GM19468 (cell line): Measurements from ENCODE around the gene LHFPL6.

ENCODE experiments used
- ATAC-seq: cut with Tn5 transposase; IDR thresholded peaks from one replicate; pipeline ENCODE4 v1.9.1; 2021; ENCODE audit warnings: mild to moderate bottlenecking, moderate library complexity, moderate number of reproducible peaks; ENCODE audit not compliant: unreplicated experiment; ENCODE audit errors: extremely low read depth

Gene LHFPL6

DNA sequence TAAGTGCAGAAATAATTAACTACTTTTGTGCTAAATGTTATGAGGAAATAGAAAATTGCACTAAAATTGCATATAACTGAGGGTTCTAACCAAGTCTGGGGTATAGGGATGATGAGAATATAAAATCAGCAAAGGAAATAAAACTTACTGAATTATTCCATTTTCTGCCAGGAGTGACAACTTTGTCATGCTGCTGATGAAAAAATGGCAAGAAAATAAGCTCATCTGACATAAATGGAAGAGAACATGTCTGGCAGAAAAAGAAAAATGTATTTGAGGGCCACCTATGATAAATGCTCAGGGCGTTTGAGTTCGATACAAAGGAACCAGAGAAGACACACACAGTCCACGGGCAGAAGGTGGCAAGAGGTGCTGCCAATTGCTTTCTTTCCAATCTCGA is 78.2 kb downstream of the LHFPL6 start:
- no peak for ATAC-seq

DNA sequence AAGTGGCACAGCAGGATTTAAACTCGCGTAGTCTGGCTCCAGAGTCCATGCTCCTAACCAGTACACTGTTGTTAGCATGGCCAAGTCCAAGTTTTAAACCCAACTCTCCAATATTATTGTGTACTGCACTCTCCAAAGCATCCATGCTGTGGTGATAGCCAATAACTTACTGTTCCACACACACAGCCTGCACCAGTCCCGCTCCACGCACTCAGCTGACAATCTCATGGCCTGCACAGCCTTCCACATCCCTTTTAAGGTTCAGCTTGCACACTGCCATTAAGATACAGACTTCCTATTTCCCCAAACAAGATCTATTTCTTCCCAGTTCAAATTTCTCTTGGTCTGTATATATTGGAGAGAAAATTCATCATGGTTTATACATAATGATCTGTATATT is 80.7 kb downstream of the LHFPL6 start:
- no peak for ATAC-seq

- ATAC-seq = no peak
Measured at GRCh38 chr13:39521701-39522100, 81.3 kb downstream of the LHFPL6 start.

DNA sequence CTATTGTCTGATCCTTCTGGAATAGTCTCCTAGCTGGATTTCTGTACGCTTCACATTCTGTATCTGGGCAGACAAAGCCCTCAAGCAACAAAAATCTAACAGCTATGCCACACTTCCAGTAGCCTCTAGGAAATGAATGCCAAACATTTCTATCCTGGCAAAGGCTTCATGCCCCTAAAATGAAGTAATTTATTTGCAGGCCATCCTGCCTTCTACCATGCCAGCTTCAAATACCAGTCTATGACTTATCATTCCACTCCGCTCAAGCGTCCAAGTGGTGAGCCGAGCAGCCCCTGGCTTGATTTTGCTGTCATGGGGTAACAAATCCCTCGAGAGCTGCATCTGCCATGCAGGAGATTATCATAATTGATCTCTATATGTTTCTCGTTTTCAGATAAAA is 86.9 kb downstream of the LHFPL6 start:
- ATAC-seq = no peak

- no peak for ATAC-seq
Measured at GRCh38 chr13:39515224-39515714, 87.7 kb downstream of the LHFPL6 start.

DNA sequence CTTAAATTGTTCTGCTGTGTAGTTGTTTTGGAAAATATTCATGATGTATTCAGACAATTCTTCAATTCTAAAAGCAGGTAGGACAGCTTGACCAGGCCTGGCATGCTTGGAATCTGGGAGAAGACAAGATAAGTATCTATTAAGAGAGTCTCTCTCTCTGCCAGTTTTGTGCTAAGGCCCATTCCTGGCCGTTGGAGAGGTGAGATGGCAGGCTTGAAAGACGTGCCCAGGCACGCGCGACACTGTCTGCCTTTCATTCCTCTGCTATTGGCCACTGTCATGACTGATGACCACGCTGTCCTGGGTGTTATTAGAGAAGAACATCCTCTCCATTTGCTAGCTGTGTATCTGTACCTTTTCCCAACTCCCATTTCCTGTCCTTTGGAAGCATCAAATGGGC is 90.3 kb downstream of the LHFPL6 start:
- ATAC-seq = no peak

GRCh38 chr13:39510316-39510695 is 92.7 kb downstream of the LHFPL6 start:
- ATAC-seq = peak; percentile 86

- no peak for ATAC-seq
Measured at GRCh38 chr13:39509616-39510315, 93.2 kb downstream of the LHFPL6 start.

DNA sequence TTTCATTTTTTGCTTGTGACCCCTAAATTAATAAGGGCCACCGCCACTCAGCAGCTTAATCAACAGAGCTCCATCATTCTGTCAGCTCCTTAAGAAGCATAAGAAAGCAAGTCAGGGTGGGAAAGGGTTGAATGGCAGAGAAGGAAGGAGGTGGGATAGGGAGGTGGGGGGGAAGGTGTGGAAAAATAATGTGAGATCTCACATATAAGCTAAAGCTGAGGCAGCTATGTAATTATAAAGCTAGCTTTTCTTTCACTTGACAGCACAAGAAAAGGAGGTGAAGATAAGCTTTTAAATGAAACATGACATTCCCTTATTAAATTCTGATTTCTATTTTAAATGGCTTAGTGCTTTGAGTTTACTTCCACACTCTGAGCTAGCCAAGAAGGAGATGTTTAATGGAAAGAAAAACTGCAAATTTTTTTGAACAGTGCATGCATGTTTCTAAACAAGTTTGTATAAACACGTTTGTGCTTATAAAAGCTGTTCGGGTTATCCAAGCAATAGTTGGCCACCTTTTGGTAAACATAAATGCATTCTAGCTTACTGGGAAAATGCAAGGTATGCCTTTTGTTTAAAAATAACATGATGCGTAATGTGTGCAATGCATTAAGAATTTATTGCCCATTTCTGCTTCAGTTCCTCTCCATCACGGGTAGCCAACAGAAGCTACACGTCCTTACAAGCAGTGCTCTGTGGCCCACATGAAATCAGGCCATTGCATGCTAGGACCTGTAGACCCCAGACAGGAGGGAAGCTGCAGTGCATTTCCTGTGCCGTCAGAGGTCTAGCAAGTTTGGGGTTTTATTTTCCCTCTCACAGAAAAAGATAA is 96.2 kb downstream of the LHFPL6 start:
- no peak for ATAC-seq

DNA sequence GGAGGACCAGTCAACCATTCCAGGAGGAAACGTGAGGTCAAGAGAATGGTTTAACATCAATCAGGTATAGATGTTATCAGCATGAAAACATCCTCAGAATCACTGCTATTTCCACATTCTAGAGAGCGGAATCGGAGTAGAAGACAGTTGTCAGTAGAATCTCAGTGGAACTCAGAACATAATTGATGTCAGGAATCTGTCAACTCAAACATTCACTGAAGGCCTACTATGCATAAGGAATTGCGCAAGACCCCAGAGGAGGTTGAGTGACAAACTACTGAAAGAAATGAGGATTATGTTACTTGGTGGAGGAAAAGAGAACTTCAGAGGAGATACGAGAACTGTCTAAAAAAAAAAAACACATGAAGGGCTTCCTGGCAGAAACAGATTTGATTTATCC is 97.8 kb downstream of the LHFPL6 start:
- no peak for ATAC-seq

GRCh38 chr13:39503048-39503447 is 99.9 kb downstream of the LHFPL6 start:
- ATAC-seq = no peak

GRCh38 chr13:39501702-39502324 is 101.2 kb downstream of the LHFPL6 start:
- no peak for ATAC-seq

DNA sequence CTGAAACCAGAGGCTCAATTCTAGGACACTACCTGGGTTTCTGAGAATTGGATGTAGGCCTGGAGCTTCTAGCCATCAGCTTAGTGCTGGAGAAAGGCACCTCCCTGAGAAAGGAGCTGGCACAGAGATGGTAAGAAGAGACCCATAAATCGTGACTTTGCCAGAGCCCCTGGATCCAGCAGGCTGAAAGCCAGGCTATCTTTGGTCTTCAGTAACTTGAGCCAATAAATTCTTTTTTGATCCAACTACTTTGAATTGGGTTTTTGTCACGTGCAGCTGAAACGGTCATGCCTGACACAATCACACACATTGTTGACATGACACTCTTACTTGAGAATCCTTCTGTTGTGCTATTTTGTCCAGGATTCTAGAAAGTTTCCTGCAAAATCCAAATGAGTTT is 103.4 kb downstream of the LHFPL6 start:
- ATAC-seq = no peak

DNA sequence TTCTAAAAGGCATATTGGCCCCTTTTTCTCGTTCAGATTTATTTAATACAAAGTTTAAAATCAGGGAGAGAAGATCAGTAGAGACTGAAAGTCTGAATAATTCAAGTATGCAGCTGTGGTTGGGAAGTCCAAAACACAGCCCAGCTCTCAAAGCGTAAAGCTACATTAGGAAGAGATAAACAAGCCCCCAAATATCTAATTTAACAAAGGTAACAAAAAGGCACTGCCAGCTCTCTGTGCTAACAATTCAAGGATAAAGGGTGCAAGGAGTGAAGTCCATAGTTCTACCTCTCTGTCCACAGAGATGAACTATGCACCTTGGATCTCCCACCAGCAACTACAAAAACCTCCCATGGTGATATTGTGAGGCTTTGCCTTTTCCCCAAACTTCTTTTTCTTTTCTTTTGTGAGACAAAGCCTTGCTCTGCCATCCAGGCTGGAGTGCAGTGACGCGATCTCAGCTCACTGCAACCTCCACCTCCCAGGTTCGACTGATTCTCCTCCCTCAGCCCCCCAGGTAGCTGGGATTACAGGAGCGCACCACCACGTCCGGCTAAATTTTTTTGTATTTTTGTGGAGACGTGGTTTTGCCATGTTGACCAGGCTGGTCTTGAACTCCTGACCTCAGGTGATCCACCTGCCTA is 104.4 kb downstream of the LHFPL6 start:
- no peak for ATAC-seq

DNA sequence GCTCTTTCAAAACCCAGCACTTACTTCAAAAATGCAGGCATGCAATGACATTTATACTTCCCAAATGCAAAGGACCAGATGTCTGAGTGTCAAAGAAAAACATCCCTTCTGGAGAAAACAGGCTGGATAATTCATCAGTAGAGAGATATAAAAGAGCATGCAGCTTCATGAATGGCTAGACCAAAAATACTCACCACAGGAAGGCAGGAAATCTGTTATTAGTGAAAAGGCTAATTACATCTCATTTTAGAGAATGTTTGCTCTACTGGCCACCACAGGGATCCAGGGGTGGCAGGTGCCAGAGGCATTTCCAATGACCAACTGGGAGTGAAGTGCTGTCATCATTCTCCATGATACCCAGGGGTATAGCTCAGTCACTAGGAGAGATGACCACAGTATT is 106.5 kb downstream of the LHFPL6 start:
- ATAC-seq = no peak

DNA sequence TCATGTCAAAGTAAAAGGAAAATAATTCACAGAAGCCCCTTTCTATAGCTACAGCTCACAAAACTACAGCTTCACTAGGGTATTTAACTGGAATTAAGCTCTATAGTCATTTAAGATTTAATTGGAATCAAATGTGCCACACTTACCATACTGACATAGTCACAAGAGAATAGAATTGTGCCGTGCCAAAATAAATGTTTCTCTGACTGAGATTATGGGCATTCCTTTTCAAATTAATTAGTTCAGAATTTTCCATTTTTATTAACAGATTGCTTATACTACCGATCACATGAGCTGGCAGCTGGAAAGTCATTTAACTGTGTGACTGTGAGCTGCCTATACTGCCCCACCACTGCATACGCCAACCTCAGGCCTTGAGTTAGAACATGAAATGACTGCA is 108.4 kb downstream of the LHFPL6 start:
- no peak for ATAC-seq

DNA sequence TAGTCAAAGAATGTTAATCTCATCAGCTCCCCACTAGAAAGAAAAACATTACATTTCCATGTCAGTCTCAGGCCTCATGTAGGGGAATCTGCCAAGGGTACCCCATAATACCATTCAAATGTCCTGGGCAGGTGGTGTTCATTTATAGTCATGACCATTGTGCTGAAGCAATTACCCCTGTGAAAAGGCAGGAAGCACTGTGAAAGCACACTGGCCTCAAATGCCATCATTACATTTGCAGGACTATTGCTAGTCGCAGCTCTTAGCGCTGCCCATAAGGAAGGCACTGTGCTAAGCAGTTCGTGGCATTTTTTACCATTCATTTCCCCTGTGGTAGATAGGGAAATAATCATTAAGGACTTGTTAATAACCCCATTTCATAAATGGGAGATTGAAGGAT is 109.0 kb downstream of the LHFPL6 start:
- no peak for ATAC-seq

DNA sequence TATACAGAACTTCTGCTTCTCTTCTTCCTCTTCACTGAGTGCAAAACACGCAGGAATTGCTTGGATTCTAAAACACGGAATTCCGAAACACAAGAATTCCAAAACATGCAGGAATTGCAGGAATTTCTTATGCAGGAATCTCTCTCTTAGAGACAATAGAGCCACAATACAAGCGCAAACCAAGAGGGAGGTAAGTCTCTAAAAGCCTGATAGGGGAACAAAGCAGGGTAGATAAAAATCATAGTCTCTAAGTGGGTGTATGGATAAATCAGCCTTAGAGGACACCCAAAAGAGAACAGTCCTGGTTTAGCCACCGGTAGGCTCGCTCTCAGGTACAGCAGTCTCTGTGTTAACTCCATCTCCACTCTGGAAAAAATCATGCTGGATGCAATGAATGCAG is 112.9 kb downstream of the LHFPL6 start:
- ATAC-seq = no peak

DNA sequence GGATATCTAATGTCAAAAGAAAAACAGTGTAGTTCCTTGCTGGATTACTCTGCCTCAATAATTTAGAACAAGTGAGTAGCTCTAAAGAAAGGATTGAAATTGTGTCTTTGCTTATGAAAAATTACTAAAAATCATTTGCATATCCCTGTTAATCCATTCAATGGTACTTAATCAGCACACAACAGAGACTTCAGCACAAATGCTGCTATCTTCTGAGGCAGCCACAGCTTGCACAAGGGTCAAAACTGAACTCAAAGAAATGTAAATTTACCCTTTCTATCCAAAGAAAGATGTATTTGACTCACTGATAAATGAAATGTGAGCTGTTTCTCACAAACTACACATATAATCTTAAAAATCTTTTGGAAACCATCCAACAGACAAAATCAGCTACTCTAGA is 116.2 kb downstream of the LHFPL6 start:
- no peak for ATAC-seq

GRCh38 chr13:39485314-39485700 is 117.7 kb downstream of the LHFPL6 start:
- no peak for ATAC-seq
